ENCODE measurements around the gene RARS1.
"Not testable (repeated sequence)": the region's sequence is repeated elsewhere in the genome, so short reads cannot be mapped to it uniquely, and the experiment has no call there.

Gene RARS1

GRCh38 chr5:168534351-168534750, 48.1 kb downstream of the RARS1 start:
- H3K36me3 ChIP-seq (ENCODE audit: control insufficient read depth, insufficient read depth, low read length); H3K4me3 ChIP-seq (ENCODE audit: low read length); H3K27ac ChIP-seq (ENCODE audit: low read depth, low read length); H3K4me1 ChIP-seq (ENCODE audit: control insufficient read depth, insufficient read depth, low read length); H3K9ac ChIP-seq (ENCODE audit: low read length): not testable (repeated sequence)
- H3K27me3 ChIP-seq (ENCODE audit: control insufficient read depth, insufficient read depth, low read length) = peaks cover 13% of the 10 kb centered on the region

GRCh38 chr5:168537176-168537575, 50.9 kb downstream of the RARS1 start:
- H3K4me1 ChIP-seq (ENCODE audit: control insufficient read depth, insufficient read depth, low read length) = no peaks in the 10 kb centered on the region
- no peaks in the 10 kb centered on the region for H3K36me3 ChIP-seq (ENCODE audit: control insufficient read depth, insufficient read depth, low read length)
- H3K27me3 ChIP-seq (ENCODE audit: control insufficient read depth, insufficient read depth, low read length) = no peaks in the 10 kb centered on the region
- no peak overlapping the region for H3K9ac ChIP-seq (ENCODE audit: low read length)
- H3K27ac ChIP-seq (ENCODE audit: low read depth, low read length) = no peak overlapping the region
- H3K4me3 ChIP-seq (ENCODE audit: low read length) = no peak overlapping the region

GRCh38 chr5:168549554-168549953, 63.3 kb downstream of the RARS1 start:
- Histone ChIP-seq H3K9ac (ENCODE audit: low read length) (no peak overlapping the region), H3K36me3 (ENCODE audit: control insufficient read depth, insufficient read depth, low read length) (peaks cover 10% of the 10 kb centered on the region), H3K27me3 (ENCODE audit: control insufficient read depth, insufficient read depth, low read length) (no peaks in the 10 kb centered on the region), H3K4me1 (ENCODE audit: control insufficient read depth, insufficient read depth, low read length) (no peaks in the 10 kb centered on the region), H3K27ac (ENCODE audit: low read depth, low read length) (no peak overlapping the region), H3K4me3 (ENCODE audit: low read length) (no peak overlapping the region)

DNA sequence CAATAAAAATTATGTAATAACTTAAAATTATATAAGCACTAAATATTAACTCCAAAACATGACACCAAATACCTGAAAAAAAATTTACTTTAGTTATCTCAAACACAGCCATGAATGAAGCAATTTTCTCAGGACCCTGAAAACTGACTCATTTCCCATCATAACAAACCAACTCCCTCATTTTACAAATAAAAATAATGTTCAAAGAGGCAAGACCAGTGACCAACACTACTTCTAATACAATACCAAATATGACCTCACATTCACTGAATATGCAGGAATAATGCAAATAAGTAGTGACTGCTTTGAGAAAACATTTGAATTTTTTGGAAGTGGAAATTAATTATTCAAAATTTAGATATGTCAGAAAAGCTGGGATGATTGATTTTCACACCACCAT, 64.4 kb downstream of the RARS1 start:
- Histone ChIP-seq H3K27ac (ENCODE audit: low read depth, low read length) (no peak overlapping the region), H3K4me1 (ENCODE audit: control insufficient read depth, insufficient read depth, low read length) (no peaks in the 10 kb centered on the region)

GRCh38 chr5:168552146-168552545, 65.9 kb downstream of the RARS1 start:
- Histone ChIP-seq H3K27ac (ENCODE audit: low read depth, low read length) (no peak overlapping the region), H3K9ac (ENCODE audit: low read length) (no peak overlapping the region), H3K4me1 (ENCODE audit: control insufficient read depth, insufficient read depth, low read length) (no peaks in the 10 kb centered on the region), H3K36me3 (ENCODE audit: control insufficient read depth, insufficient read depth, low read length) (peaks cover 14% of the 10 kb centered on the region), H3K4me3 (ENCODE audit: low read length) (no peak overlapping the region), H3K27me3 (ENCODE audit: control insufficient read depth, insufficient read depth, low read length) (no peaks in the 10 kb centered on the region)

More for the DNA sequence above, 64.4 kb downstream of the RARS1 start:
- Histone ChIP-seq H3K36me3 (ENCODE audit: control insufficient read depth, insufficient read depth, low read length) (peaks cover 10% of the 10 kb centered on the region), H3K9ac (ENCODE audit: low read length) (no peak overlapping the region), H3K27me3 (ENCODE audit: control insufficient read depth, insufficient read depth, low read length) (no peaks in the 10 kb centered on the region), H3K4me3 (ENCODE audit: low read length) (no peak overlapping the region)

- H3K36me3 ChIP-seq (ENCODE audit: control insufficient read depth, insufficient read depth, low read length) = peaks cover 14% of the 10 kb centered on the region
- H3K27ac ChIP-seq (ENCODE audit: low read depth, low read length) = no peak overlapping the region
- H3K9ac ChIP-seq (ENCODE audit: low read length) = no peak overlapping the region
- no peak overlapping the region for H3K4me3 ChIP-seq (ENCODE audit: low read length)
- no peaks in the 10 kb centered on the region for H3K4me1 ChIP-seq (ENCODE audit: control insufficient read depth, insufficient read depth, low read length)
- no peaks in the 10 kb centered on the region for H3K27me3 ChIP-seq (ENCODE audit: control insufficient read depth, insufficient read depth, low read length)
These were observed 67.3 kb downstream of the RARS1 start for GRCh38 chr5:168553377-168554130.

DNA sequence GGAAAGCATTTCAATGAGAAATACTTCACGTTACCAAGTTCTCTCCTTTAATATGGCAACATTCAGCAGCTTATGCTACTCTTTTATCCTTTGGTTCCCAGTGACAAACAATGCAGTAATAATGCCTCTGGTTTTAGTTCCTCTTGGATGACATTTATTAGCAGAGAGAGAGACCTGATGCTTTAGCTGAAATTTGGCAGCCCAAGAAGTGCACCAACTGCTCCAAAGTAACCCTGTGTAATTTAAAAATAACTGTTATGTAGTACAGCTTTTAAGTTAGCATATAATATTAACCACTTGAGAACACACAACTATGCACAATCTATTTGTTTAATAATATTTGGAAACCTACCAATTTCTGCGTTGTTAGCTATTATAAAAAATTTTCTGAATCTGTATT, 71.1 kb downstream of the RARS1 start:
- Histone ChIP-seq H3K36me3 (ENCODE audit: control insufficient read depth, insufficient read depth, low read length) (peaks cover 20% of the 10 kb centered on the region), H3K27me3 (ENCODE audit: control insufficient read depth, insufficient read depth, low read length) (no peaks in the 10 kb centered on the region), H3K27ac (ENCODE audit: low read depth, low read length) (no peak overlapping the region)

DNA sequence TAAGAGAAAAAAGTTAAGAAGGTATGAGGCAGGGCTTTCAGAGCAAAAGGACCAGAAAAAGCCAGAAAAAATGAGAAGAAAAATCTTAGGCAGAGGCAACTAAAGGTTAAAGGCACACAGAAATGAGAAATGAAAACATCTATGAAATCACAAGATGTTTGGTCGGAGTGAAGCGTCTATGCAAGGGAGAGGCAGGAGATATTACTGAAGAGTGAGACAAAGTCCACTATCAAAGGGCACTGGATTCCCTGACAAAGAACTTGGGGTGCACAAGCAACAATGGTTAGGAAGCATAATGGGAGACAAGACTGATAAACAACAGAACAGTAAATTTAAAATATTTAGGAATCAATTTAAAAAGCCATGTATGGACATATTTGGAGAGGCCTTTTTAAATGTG, 76.0 kb downstream of the RARS1 start:
- Histone ChIP-seq H3K9ac (ENCODE audit: low read length) (no peak overlapping the region), H3K36me3 (ENCODE audit: control insufficient read depth, insufficient read depth, low read length) (peaks cover 11% of the 10 kb centered on the region), H3K27me3 (ENCODE audit: control insufficient read depth, insufficient read depth, low read length) (no peaks in the 10 kb centered on the region), H3K4me1 (ENCODE audit: control insufficient read depth, insufficient read depth, low read length) (no peaks in the 10 kb centered on the region), H3K4me3 (ENCODE audit: low read length) (no peak overlapping the region), H3K27ac (ENCODE audit: low read depth, low read length) (no peak overlapping the region)

More for the DNA sequence above, 71.1 kb downstream of the RARS1 start:
- Histone ChIP-seq H3K4me3 (ENCODE audit: low read length) (no peak overlapping the region), H3K4me1 (ENCODE audit: control insufficient read depth, insufficient read depth, low read length) (no peaks in the 10 kb centered on the region), H3K9ac (ENCODE audit: low read length) (no peak overlapping the region)

- Histone ChIP-seq H3K4me3 (ENCODE audit: low read length) (no peak overlapping the region), H3K36me3 (ENCODE audit: control insufficient read depth, insufficient read depth, low read length) (peaks cover 8% of the 10 kb centered on the region), H3K9ac (ENCODE audit: low read length) (no peak overlapping the region), H3K27ac (ENCODE audit: low read depth, low read length) (no peak overlapping the region), H3K4me1 (ENCODE audit: control insufficient read depth, insufficient read depth, low read length) (no peaks in the 10 kb centered on the region), H3K27me3 (ENCODE audit: control insufficient read depth, insufficient read depth, low read length) (no peaks in the 10 kb centered on the region)
These were observed 77.7 kb downstream of the RARS1 start for GRCh38 chr5:168563959-168564358.

- Histone ChIP-seq H3K9ac (ENCODE audit: low read length) (no peak overlapping the region), H3K4me1 (ENCODE audit: control insufficient read depth, insufficient read depth, low read length) (no peaks in the 10 kb centered on the region), H3K27me3 (ENCODE audit: control insufficient read depth, insufficient read depth, low read length) (no peaks in the 10 kb centered on the region), H3K36me3 (ENCODE audit: control insufficient read depth, insufficient read depth, low read length) (peaks cover 4% of the 10 kb centered on the region), H3K4me3 (ENCODE audit: low read length) (no peak overlapping the region), H3K27ac (ENCODE audit: low read depth, low read length) (no peak overlapping the region)
These were observed 82.5 kb downstream of the RARS1 start for GRCh38 chr5:168568738-168569137.
